Activated CD4-positive, alpha-beta T cell treated with anti-CD3 and anti-CD28 coated beads, Interleukin-2, Interleukin-6, amounts not matched to agents 100 ng/mL and 50 ng/mL, durations not matched to agents 16 hours and 8 hours (primary cell): ENCODE measurements around the gene IMPDH1.
A peak's percentile ranks its signal among the peaks of the same experiment; 100 is the strongest.

Experiments
- DNase-seq: peaks from one replicate; pipeline ENCODE4 v3.0.0-alpha.2; 2020

The IMPDH1 gene

GRCh38 chr7:128404886-128405470 is 4.8 kb downstream of the IMPDH1 start:
- DNase-seq: peak; percentile 18

GRCh38 chr7:128404143-128404681 is 5.6 kb downstream of the IMPDH1 start:
- DNase-seq: no peak

- DNase-seq: no peak
Measured at GRCh38 chr7:128403676-128404075, 6.1 kb downstream of the IMPDH1 start.

GRCh38 chr7:128402356-128402755 is 7.4 kb downstream of the IMPDH1 start:
- no peak for DNase-seq

- DNase-seq: no peak
Measured at GRCh38 chr7:128400566-128400965, 9.2 kb downstream of the IMPDH1 start.

GRCh38 chr7:128399991-128400390 is 9.8 kb downstream of the IMPDH1 start:
- no peak for DNase-seq

- no peak for DNase-seq
Measured at GRCh38 chr7:128398841-128399135, 11.0 kb downstream of the IMPDH1 start.

GRCh38 chr7:128398016-128398840 is 11.6 kb downstream of the IMPDH1 start:
- DNase-seq: peak; percentile 36

GRCh38 chr7:128396357-128396756 is 13.4 kb downstream of the IMPDH1 start:
- DNase-seq: no peak

GRCh38 chr7:128395748-128396147 is 14.0 kb downstream of the IMPDH1 start:
- DNase-seq: no peak

GRCh38 chr7:128394904-128395496 is 14.8 kb downstream of the IMPDH1 start:
- DNase-seq: no peak

- no peak for DNase-seq
Measured at GRCh38 chr7:128393526-128394330, 16.1 kb downstream of the IMPDH1 start.

GRCh38 chr7:128392446-128393327 is 17.1 kb downstream of the IMPDH1 start:
- no peak for DNase-seq

GRCh38 chr7:128391805-128392204 is 18.0 kb downstream of the IMPDH1 start:
- DNase-seq: no peak

GRCh38 chr7:128390871-128391565 is 18.8 kb downstream of the IMPDH1 start:
- no peak for DNase-seq

- no peak for DNase-seq
Measured at GRCh38 chr7:128389618-128390329, 20.0 kb downstream of the IMPDH1 start.

GRCh38 chr7:128389085-128389617 is 20.6 kb downstream of the IMPDH1 start:
- no peak for DNase-seq

GRCh38 chr7:128388145-128388485 is 21.7 kb downstream of the IMPDH1 start:
- DNase-seq: no peak

GRCh38 chr7:128387216-128388144 is 22.3 kb downstream of the IMPDH1 start:
- DNase-seq: peak; percentile 75
